Prostate gland (tissue), 2 donors: ENCODE data around the gene PNPLA7.

Experiments used
- CTCF ChIP-seq, 4 experiments: fragments of 200-600 bp in 2 of 4; fragments of 450-650 bp in 2 of 4; sonication (generic) in 2 of 4; IDR thresholded peaks; 1 replicate in 3 of 4; 2 replicates in 1 of 4; pipeline ENCODE4 v1.5.1; 2016 to 2019; ENCODE audit warnings: antibody characterized with exemption in 4 of 4, mild to moderate bottlenecking in 2 of 4, moderate library complexity in 2 of 4
- POLR2A ChIP-seq: fragments of 450-650 bp; IDR thresholded peaks from one replicate; pipeline ENCODE4 v1.6.1; 2016; ENCODE audit warnings: antibody characterized with exemption, mild to moderate bottlenecking

- TF ChIP-seq CTCF (IDR thresholded peaks at IDR 0.05) (no peak), POLR2A (no peak)
Measured at GRCh38 chr9:137593176-137593575, 43.0 kb upstream of the PNPLA7 start.
